HepG2 (cell line): ENCODE measurements around the gene ANTXR1. TPM values are rescaled to one million over a fixed set of nuclear protein-coding genes. Genes with fewer than 3 reads are reported as not detected.
A peak's percentile ranks its signal among the peaks of the same experiment; 100 is the strongest.

ENCODE experiments used
- ATAC-seq: fragments of 200-7000 bp; cut with Tn5 transposase; 3 replicates; pipeline ENCODE4 v1.9.1; 2020; ENCODE audit warnings: mild to moderate bottlenecking, moderate library complexity
- BruUV-seq: library from RNA; stranded (reverse); fragments of 400-500 nt; replicated peaks from 2 replicates; lab custom pipeline; 2021; lab: Mats Ljungman, UMichigan
- CTCF ChIA-PET: fragments of 300-600 bp; formaldehyde crosslinking; extraction: SDS; loops from one replicate; lab custom pipeline; 2021; ENCODE audit warnings: low total read pairs, inconsistent platforms, low intra/inter-chr PET ratio; lab: Yijun Ruan, JAX
- POLR2A ChIA-PET: fragments of 350-600 bp; sonication (Branson Sonifier 250); formaldehyde crosslinking; loops from one replicate; lab custom pipeline; 2020; ENCODE audit warnings: antibody characterized with exemption, inconsistent platforms; lab: Yijun Ruan, JAX
- DNase-seq: peaks from one replicate; pipeline ENCODE4 v3.0.0-alpha.2; 2015; ENCODE audit warnings: low spot score
- FAIRE-seq: peaks from 3 replicates; lab custom pipeline; 2011; peaks lifted over from hg19 to GRCh38; lab: Jason Lieb, UNC
- H2AFZ ChIP-seq: one replicate; pipeline ENCODE4 v1.6.1; 2011; ENCODE audit warnings: low read length, inconsistent platforms
- H3K27ac ChIP-seq: fragments of 300-600 bp; 3 replicates; pipeline ENCODE4 v1.8.0; 2011; ENCODE audit warnings: mixed run types, mild to moderate bottlenecking, mixed read lengths, low read length, inconsistent platforms; ENCODE audit not compliant: insufficient read depth; ENCODE audit errors: extremely low read length
- H3K27me3 ChIP-seq, 2 experiments: fragments of 200-600 bp in 1 of 2; 2 replicates in 1 of 2; 3 replicates in 1 of 2; pipeline versions ENCODE4 v1.6.0 to v1.8.0; 2011; ENCODE audit warnings: low read length in 2 of 2, mild to moderate bottlenecking in 2 of 2, moderate library complexity in 2 of 2, inconsistent platforms in 1 of 2; ENCODE audit not compliant: insufficient read depth in 2 of 2, control insufficient read depth in 1 of 2
- H3K36me3 ChIP-seq, 2 experiments: fragments of 200-600 bp in 1 of 2; replicated peaks in 1 of 2; 2 replicates in 1 of 2; 3 replicates in 1 of 2; pipeline versions ENCODE4 v1.5.1 to v1.8.0; 2011; ENCODE audit warnings: low read length in 2 of 2, inconsistent platforms in 1 of 2; ENCODE audit not compliant: insufficient read depth in 2 of 2, control insufficient read depth in 1 of 2
- H3K4me1 ChIP-seq: 2 replicates; pipeline ENCODE4 v1.5.1; 2012; ENCODE audit warnings: low read length, inconsistent platforms; ENCODE audit not compliant: insufficient read depth
- H3K4me2 ChIP-seq: 2 replicates; pipeline ENCODE4 v1.6.0; 2011; ENCODE audit warnings: low read depth, low read length, inconsistent platforms
- H3K4me3 ChIP-seq, 3 experiments: fragments of 200-600 bp in 1 of 3; sonication (generic), shearing (Covaris generic) in 1 of 3; replicated peaks in 1 of 3; 2 replicates each; pipeline ENCODE4 v1.5.1; 2011 to 2016; ENCODE audit warnings: low read length in 3 of 3, inconsistent platforms in 2 of 3, low read depth in 2 of 3, mild to moderate bottlenecking in 2 of 3, control low read depth in 1 of 3, mixed read lengths in 1 of 3; ENCODE audit not compliant: insufficient read depth in 1 of 3
- H3K79me2 ChIP-seq: one replicate; pipeline ENCODE4 v1.6.1; 2011; ENCODE audit warnings: low read length, inconsistent platforms; ENCODE audit not compliant: insufficient read depth
- H3K9ac ChIP-seq: 2 replicates; pipeline ENCODE4 v1.6.0; 2011; ENCODE audit warnings: mild to moderate bottlenecking, low read depth, low read length, inconsistent platforms; ENCODE audit not compliant: insufficient read depth
- H3K9me3 ChIP-seq: 2 replicates; pipeline ENCODE4 v1.5.1; 2012; ENCODE audit warnings: mild to moderate bottlenecking, low read length
- H4K20me1 ChIP-seq: 2 replicates; pipeline ENCODE4 v1.6.0; 2011; ENCODE audit warnings: inconsistent platforms, mild to moderate bottlenecking, low read length, moderate library complexity; ENCODE audit not compliant: insufficient read depth
- ATF5 ChIP-seq: sonication (generic); formaldehyde crosslinking; IDR thresholded peaks from 2 replicates; pipeline ENCODE4 v1.4.0; 2020; ENCODE audit warnings: mild to moderate bottlenecking, low read depth, missing genetic modification reagents
- BCL3 ChIP-seq: sonication (generic); formaldehyde crosslinking; IDR thresholded peaks from 2 replicates; pipeline ENCODE4 v1.5.1; 2020; ENCODE audit warnings: mild to moderate bottlenecking, missing genetic modification reagents, moderate library complexity
- CENPT ChIP-seq: sonication (generic); formaldehyde crosslinking; IDR thresholded peaks from 2 replicates; pipeline ENCODE4 v1.8.0; 2022; ENCODE audit warnings: low read depth, mild to moderate bottlenecking, moderate library complexity, missing genetic modification reagents
- E2F5 ChIP-seq: sonication (generic); formaldehyde crosslinking; conservative IDR thresholded peaks from 2 replicates; pipeline ENCODE4 v1.4.0; 2020; ENCODE audit warnings: missing genetic modification reagents
- GTF3A ChIP-seq: sonication (generic); formaldehyde crosslinking; conservative IDR thresholded peaks from 2 replicates; pipeline ENCODE4 v1.4.0; 2020; ENCODE audit warnings: mild to moderate bottlenecking, missing genetic modification reagents
- NFAT5 ChIP-seq: sonication (generic); formaldehyde crosslinking; IDR thresholded peaks from 2 replicates; pipeline ENCODE4 v1.4.0; 2020; ENCODE audit warnings: missing genetic modification reagents
- SMC3 ChIP-seq: IDR thresholded peaks from 2 replicates; pipeline ENCODE4 v1.6.1; 2011; ENCODE audit warnings: low read length, improper control_type of control experiment
- SPEN ChIP-seq: sonication (generic); formaldehyde crosslinking; IDR thresholded peaks from 2 replicates; pipeline ENCODE4 v1.5.1; 2020; ENCODE audit warnings: low read depth, mild to moderate bottlenecking, missing genetic modification reagents
- ZBTB49 ChIP-seq: sonication (generic); formaldehyde crosslinking; IDR thresholded peaks from 2 replicates; pipeline ENCODE4 v1.4.0; 2020; ENCODE audit warnings: missing genetic modification reagents, borderline replicate concordance
- ZFY ChIP-seq: sonication (generic); formaldehyde crosslinking; IDR thresholded peaks from 2 replicates; pipeline ENCODE4 v1.4.0; 2020; ENCODE audit warnings: missing genetic modification reagents
- ZNF44 ChIP-seq: sonication (generic); formaldehyde crosslinking; IDR thresholded peaks from 2 replicates; pipeline ENCODE4 v1.5.1; 2020; ENCODE audit warnings: mild to moderate bottlenecking, missing genetic modification reagents
- ZNF556 ChIP-seq: sonication (generic); formaldehyde crosslinking; IDR thresholded peaks from 2 replicates; pipeline ENCODE4 v1.4.0; 2020; ENCODE audit warnings: mild to moderate bottlenecking, missing genetic modification reagents, borderline replicate concordance
- ZNF691 ChIP-seq: sonication (generic); formaldehyde crosslinking; IDR thresholded peaks from 2 replicates; pipeline ENCODE4 v1.4.0; 2020; ENCODE audit warnings: missing genetic modification reagents, low read depth, mild to moderate bottlenecking, borderline replicate concordance
- WGBS: methylation state at CpG from one replicate; pipeline ENCODE4 v1.1.6; 2017; ENCODE audit warnings: low lambda C conversion rate; 5-methylcytosine and 5-hydroxymethylcytosine counted together
- in situ Hi-C: cut with HindIII; loops from 2 replicates; pipeline ENCODE4 v1.10.0; 2017; ENCODE audit warnings: low pct_unique_long_range_greater_than_20kb; ENCODE audit not compliant: extremely low pct_ligation_motif_present
- intact Hi-C: fragments of 100-400 bp; cut with micrococcal nuclease; formaldehyde crosslinking; loops from one replicate; pipeline ENCODE4 v1.10.0; 2022; ENCODE audit not compliant: unreplicated experiment
- polyA plus RNA-seq, 8 experiments: library from polyadenylated mRNA; depleted of rRNA in 3 of 8; stranded (reverse) in 7 of 8; unstranded in 1 of 8; fragments of >200 nt; fragmentation: Illumina TruSeq in 4 of 8; extraction: Trizol in 4 of 8; gene quantifications; 2 replicates each; pipeline versions ENCODE4 v1.2.1 to v1.2.3, GENCODE V29; 2011 to 2016; ENCODE audit warnings: low read depth in 4 of 8, missing spikeins in 1 of 8, mixed read lengths in 1 of 8; ENCODE audit not compliant: insufficient read depth in 1 of 8
- total RNA-seq, 5 experiments: library from RNA; depleted of rRNA; stranded (reverse); fragments of >200 nt; fragmentation: Illumina TruSeq; extraction: Trizol; gene quantifications; 2 replicates each; pipeline ENCODE4 v1.2.3, GENCODE V29; 2016; ENCODE audit warnings: low read depth in 1 of 5

Gene ANTXR1
- total and polyA plus RNA-seq, 2 of the 13 experiments (the other 11 are each of a cell fraction or from before 2014, with no cell fraction given) = 4.5 to 12.7 TPM

GRCh38 chr2:68977453-68977852 is 35.5 kb upstream of the ANTXR1 start:
- Histone ChIP-seq H3K27me3 (peaks cover 0 to 28% of the 10 kb centered on the region in 2 experiments; a peak in 3 of 5 replicates), H3K9me3 (no peaks in the 10 kb centered on the region), H4K20me1 (no peaks in the 10 kb centered on the region), H3K9ac (no peak overlapping the region), H3K4me2 (no peak overlapping the region), H3K4me3 (no peak overlapping the region), H2AFZ (no peak overlapping the region), H3K79me2 (no peaks in the 10 kb centered on the region), H3K27ac (no peak overlapping the region), H3K36me3 (no peaks in the 10 kb centered on the region), H3K4me1 (no peaks in the 10 kb centered on the region)
- WGBS = under 1% methylated on average over 4 of the region's 4 CpGs
- DNase-seq (no peak), ATAC-seq (no peak), FAIRE-seq (peak; percentile 21)
- POLR2A ChIA-PET = no interaction called here
- CTCF ChIA-PET = no interaction called here
- intact Hi-C loops (no loop called here), in situ Hi-C loops (no loop called here)
- BruUV-seq = no TSS peak
- TF ChIP-seq SMC3 (no peak), ATF5 (no peak), BCL3 (CRISPR knock-in tag) (no peak), ZNF691 (CRISPR knock-in tag) (no peak), GTF3A (CRISPR knock-in tag) (no peak), ZFY (CRISPR knock-in tag) (no peak), NFAT5 (CRISPR knock-in tag) (no peak), ZNF44 (CRISPR knock-in tag) (no peak), SPEN (CRISPR knock-in tag) (no peak), ZBTB49 (CRISPR knock-in tag) (no peak), ZNF556 (CRISPR knock-in tag) (no peak), E2F5 (no peak), CENPT (CRISPR knock-in tag) (no peak)
